Embryonic facial prominence (tissue), 1 donor: Measurements from ENCODE around the gene CEP41.

Source experiments
- DNase-seq: peaks from one replicate; pipeline ENCODE4 v3.0.0-alpha.2; 2016; ENCODE audit errors: extremely low spot score

Gene CEP41, protein sequence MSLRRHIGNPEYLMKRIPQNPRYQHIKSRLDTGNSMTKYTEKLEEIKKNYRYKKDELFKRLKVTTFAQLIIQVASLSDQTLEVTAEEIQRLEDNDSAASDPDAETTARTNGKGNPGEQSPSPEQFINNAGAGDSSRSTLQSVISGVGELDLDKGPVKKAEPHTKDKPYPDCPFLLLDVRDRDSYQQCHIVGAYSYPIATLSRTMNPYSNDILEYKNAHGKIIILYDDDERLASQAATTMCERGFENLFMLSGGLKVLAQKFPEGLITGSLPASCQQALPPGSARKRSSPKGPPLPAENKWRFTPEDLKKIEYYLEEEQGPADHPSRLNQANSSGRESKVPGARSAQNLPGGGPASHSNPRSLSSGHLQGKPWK

DNA sequence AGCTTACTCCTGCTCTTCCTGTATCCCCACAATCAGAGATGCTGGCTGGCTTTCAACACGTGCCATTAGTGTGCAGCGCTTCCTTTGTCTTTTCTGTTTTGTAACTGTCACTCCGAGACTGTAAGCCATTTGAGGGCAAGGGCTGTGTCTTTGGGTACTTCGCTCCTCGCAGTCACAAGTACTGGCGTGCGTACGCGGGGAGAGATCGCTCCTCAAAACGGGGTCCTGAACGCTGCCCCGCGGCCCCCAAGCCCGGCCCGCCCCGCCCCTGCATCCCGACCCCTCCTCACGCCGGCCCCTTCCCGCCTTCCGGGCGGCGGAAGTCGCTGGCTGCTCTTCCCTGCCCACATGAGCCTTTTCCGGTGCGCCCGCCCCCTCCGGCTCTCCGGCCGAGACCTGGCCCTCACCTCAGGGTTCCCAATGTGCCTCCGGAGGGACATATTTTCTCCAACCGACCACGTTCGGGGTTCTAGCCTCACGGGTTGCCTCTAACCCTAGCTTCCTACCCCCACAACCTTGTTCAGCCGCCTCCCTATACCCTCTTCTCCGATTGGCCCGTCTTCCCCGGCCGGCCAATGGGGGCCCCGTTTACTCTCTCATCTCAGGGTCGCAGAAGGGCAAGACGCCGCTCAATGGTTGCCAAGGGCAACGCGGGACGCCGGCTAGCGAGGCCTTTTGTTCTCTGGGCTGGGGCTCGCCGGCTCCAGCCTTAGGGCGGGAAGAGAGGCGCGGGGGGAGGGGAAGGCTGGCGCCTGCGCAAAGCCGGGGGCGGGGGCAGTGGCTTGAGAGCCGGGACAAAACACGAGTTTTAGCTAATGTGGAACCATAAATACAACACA lies at the start of gene CEP41:
Gene CEP41 (minus strand): TSS at position 490 of the 839 bp plus-strand sequence. CDS start 50 bp downstream, at position 440.
- DNase-seq: peak; percentile 93

- DNase-seq: no peak
Observed at GRCh38 chr7:130490311-130490791, 49.5 kb upstream of the CEP41 start.

- DNase-seq: no peak
Observed at GRCh38 chr7:130489140-130489983, 48.5 kb upstream of the CEP41 start.

GRCh38 chr7:130488392-130489139 lies 47.8 kb upstream of the CEP41 start:
- DNase-seq: no peak

- no peak for DNase-seq
Observed at GRCh38 chr7:130486954-130487436, 46.2 kb upstream of the CEP41 start.

DNA sequence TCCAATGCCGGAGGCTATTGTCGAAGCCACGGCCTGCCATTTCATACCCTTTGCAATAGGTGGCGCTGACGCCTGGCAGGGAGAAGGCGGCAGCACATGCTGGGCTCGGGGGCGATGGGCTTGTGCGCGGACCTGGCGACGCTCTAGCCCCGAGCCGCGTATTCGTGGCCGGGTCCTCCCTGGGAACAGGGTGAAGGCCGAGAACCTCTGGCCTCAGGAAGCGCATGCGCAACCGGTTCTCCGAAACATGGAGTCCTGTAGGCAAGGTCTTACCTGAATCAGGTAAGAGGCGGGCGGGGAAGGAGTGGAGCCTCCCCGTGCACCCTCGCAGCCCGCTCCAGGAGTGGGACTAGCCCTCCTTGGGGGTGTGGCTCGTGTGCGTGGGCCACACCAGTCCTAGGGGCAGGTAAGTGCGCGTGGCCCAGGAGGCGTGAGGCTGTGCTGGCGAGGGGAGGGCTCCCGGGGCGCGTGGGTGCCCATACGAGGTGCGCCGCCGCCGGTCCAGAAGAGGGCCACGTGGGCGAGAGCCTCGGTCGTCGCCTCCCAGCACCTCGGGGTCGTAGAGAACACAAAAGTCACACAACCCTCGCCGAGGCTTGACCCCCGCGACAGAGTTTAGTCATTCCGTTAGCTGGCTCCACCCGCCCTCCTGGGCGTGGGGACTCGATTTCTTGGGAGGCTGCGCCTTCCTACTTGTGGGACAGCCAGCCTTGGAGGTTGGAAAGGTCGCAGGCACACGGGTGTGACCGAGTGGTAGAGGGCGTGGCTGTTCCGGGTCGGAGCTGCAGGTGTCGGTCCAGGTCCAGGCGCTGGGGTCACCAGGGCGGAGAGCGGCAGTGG lies 45.5 kb upstream of the CEP41 start:
- DNase-seq: no peak

GRCh38 chr7:130485734-130486113 lies 44.9 kb upstream of the CEP41 start:
- DNase-seq: no peak

- no peak for DNase-seq
Observed at GRCh38 chr7:130483031-130483430, 42.2 kb upstream of the CEP41 start.

DNA sequence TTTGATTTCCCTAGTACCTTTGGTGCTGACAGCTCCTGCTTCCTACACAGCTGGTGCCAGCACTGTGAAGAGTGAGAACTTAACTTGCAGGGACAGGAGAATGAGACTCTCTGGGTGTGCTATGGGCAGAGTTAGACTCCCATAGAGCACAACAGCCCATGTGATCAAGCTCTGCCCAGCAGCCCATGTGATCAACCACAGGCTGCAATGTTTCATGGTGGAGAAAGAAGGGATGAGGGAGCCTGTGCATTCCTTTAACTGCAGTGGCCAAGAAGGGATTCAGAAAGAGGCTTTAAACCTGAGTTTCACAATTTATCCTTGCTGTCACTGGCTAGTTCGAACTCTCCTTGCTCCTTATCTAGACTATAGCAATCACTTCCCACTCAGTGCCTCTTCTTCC lies 41.1 kb upstream of the CEP41 start:
- no peak for DNase-seq

DNA sequence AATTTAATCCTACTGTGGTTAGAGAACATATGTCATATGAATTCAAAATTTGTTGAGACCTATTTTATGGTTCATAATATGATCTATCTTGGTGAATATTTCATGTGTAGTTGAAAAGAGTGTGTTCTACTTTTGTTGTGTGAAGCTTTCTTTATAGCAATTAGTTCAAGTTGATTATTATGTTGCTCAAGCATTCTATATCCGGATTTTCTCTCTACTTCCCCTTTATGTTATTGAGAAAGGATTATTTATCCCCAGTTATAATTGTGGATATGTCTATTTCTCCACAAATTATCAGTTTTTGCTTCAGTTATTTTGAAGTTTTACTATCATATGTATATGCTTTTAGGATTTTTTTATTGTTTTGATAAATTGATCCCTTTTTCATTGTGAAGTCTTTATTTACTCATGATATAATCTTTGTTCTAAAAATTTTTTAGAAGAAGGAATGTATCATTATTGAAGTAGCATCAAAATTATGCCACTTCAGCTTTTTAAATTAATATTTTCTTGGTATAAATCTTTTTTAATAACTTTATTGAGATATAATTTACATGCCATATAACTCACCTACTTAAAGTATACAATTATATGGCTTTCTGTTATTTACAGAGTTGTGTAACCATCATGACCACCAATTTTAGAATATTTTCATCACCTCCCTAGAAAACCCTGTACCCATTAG lies 39.0 kb upstream of the CEP41 start:
- DNase-seq: no peak

DNA sequence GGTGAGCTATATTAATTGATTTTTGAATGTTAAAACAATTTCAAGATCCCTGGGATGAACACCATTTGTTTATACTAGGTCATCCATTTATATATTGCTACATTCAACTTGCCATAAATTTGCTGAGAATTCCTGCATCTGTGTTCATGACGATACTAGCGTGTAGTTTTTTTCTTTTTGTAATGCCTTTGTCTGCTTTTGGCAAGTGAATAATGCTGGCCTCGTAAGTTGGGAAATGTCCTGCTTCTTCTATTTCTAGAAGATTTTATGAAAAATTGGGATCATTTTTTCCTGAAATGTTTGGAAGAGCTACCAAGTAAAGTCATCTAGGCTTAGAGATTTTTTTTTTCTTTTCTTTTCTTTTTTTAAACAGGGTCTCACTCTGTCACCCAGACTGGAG lies 38.2 kb upstream of the CEP41 start:
- DNase-seq: no peak

GRCh38 chr7:130476297-130477150 lies 35.7 kb upstream of the CEP41 start:
- no peak for DNase-seq

- DNase-seq: no peak
Observed at GRCh38 chr7:130475776-130476175, 35.0 kb upstream of the CEP41 start.

- no peak for DNase-seq
Observed at GRCh38 chr7:130473876-130474275, 33.1 kb upstream of the CEP41 start.

- peak; percentile 4 for DNase-seq
Observed at GRCh38 chr7:130473289-130473688, 32.5 kb upstream of the CEP41 start.

GRCh38 chr7:130471974-130472373 lies 31.2 kb upstream of the CEP41 start:
- DNase-seq: no peak

- no peak for DNase-seq
Observed at GRCh38 chr7:130468612-130469011, 27.8 kb upstream of the CEP41 start.
